HEK293 (cell line): ENCODE measurements around the gene SLC17A3.

Experiments used
- CTCF ChIP-seq: fragments of 450-650 bp; formaldehyde crosslinking; IDR thresholded peaks from 2 replicates; pipeline ENCODE4 v1.5.1; 2016; ENCODE audit warnings: missing biosample characterization, missing genetic modification characterization
- HOXA7 ChIP-seq: sonication (generic); formaldehyde crosslinking; IDR thresholded peaks from 2 replicates; pipeline ENCODE4 v1.8.1; 2022; ENCODE audit warnings: missing genetic modification reagents, borderline replicate concordance
- YY1 ChIP-seq: fragments of 450-650 bp; formaldehyde crosslinking; IDR thresholded peaks from 2 replicates; pipeline ENCODE4 v1.5.1; 2018; ENCODE audit warnings: missing biosample characterization, missing genetic modification characterization
- ZNF174 ChIP-seq: fragments of 450-650 bp; formaldehyde crosslinking; IDR thresholded peaks from 2 replicates; pipeline ENCODE4 v1.5.0; 2017; ENCODE audit warnings: missing biosample characterization, mild to moderate bottlenecking, missing genetic modification characterization
- TF ChIP-seq, protein P1 (sequence below): fragments of 450-650 bp; formaldehyde crosslinking; IDR thresholded peaks from 2 replicates; pipeline ENCODE4 v1.5.1; 2016; ENCODE audit warnings: missing biosample characterization, missing genetic modification characterization

GRCh38 chr6:25862199-25862598 lies 11.8 kb downstream of the SLC17A3 start:
- no peak for TF ChIP-seq HOXA7 (CRISPR knock-in tag)
- TF ChIP-seq ZNF174 (tag by site-specific recombination): no peak
- no peak for TF ChIP-seq YY1 (tag by site-specific recombination)
- TF ChIP-seq, protein P1, sequence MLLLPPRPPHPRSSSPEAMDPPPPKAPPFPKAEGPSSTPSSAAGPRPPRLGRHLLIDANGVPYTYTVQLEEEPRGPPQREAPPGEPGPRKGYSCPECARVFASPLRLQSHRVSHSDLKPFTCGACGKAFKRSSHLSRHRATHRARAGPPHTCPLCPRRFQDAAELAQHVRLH (tag by site-specific recombination): no peak
- TF ChIP-seq CTCF (tag by site-specific recombination): no peak
